HEK293 (cell line): ENCODE results near the gene RACGAP1.

ENCODE experiments used
- HOXA7 ChIP-seq: sonication (generic); formaldehyde crosslinking; IDR thresholded peaks from 2 replicates; pipeline ENCODE4 v1.8.1; 2022; ENCODE audit warnings: missing genetic modification reagents, borderline replicate concordance
- IKZF3 ChIP-seq: fragments of 450-650 bp; IDR thresholded peaks from 2 replicates; pipeline ENCODE4 v1.5.0; 2018; ENCODE audit warnings: missing biosample characterization, mild to moderate bottlenecking, missing genetic modification characterization, moderate library complexity
- SETDB1 ChIP-seq: IDR thresholded peaks from one replicate; pipeline ENCODE4 v1.6.1; 2017; ENCODE audit warnings: mild to moderate bottlenecking, low read length, moderate library complexity, mixed read lengths; ENCODE audit not compliant: insufficient read length
- YY1 ChIP-seq: fragments of 450-650 bp; formaldehyde crosslinking; IDR thresholded peaks from 2 replicates; pipeline ENCODE4 v1.5.1; 2018; ENCODE audit warnings: missing biosample characterization, missing genetic modification characterization
- ZNF175 ChIP-seq: fragments of 450-650 bp; formaldehyde crosslinking; IDR thresholded peaks from 2 replicates; pipeline ENCODE4 v1.5.1; 2016; ENCODE audit warnings: missing biosample characterization, missing genetic modification characterization
- ZNF239 ChIP-seq: fragments of 450-650 bp; formaldehyde crosslinking; IDR thresholded peaks from 2 replicates; pipeline ENCODE4 v1.5.1; 2016; ENCODE audit warnings: missing biosample characterization, missing genetic modification characterization
- ZNF24 ChIP-seq: fragments of 450-650 bp; formaldehyde crosslinking; IDR thresholded peaks from 2 replicates; pipeline ENCODE4 v1.5.1; 2016; ENCODE audit warnings: missing biosample characterization, missing genetic modification characterization
- ZNF521 ChIP-seq: fragments of 450-650 bp; formaldehyde crosslinking; IDR thresholded peaks from 2 replicates; pipeline ENCODE4 v1.5.1; 2017; ENCODE audit warnings: missing biosample characterization, mild to moderate bottlenecking, missing genetic modification characterization
- ZNF596 ChIP-seq: fragments of 450-650 bp; IDR thresholded peaks from 2 replicates; pipeline ENCODE4 v1.5.0; 2018; ENCODE audit warnings: missing biosample characterization, mild to moderate bottlenecking, missing genetic modification characterization, moderate library complexity
- TF ChIP-seq, protein P1 (sequence below): fragments of 450-650 bp; formaldehyde crosslinking; IDR thresholded peaks from 2 replicates; pipeline ENCODE4 v1.5.1; 2016; ENCODE audit warnings: missing biosample characterization, missing genetic modification characterization, low read depth
- TF ChIP-seq, protein P2 (sequence below): fragments of 450-650 bp; formaldehyde crosslinking; IDR thresholded peaks from 2 replicates; pipeline ENCODE4 v1.5.1; 2016; ENCODE audit warnings: missing biosample characterization, missing genetic modification characterization
- TF ChIP-seq, protein P3 (sequence below): fragments of 450-650 bp; formaldehyde crosslinking; IDR thresholded peaks from 2 replicates; pipeline ENCODE4 v1.5.1; 2016; ENCODE audit warnings: missing biosample characterization, missing genetic modification characterization
- TF ChIP-seq, protein P4 (sequence below): sonication (generic); formaldehyde crosslinking; IDR thresholded peaks from 2 replicates; pipeline ENCODE4 v1.8.1; 2022; ENCODE audit warnings: mild to moderate bottlenecking, moderate library complexity, missing genetic modification reagents
- TF ChIP-seq, protein P5 (sequence below): fragments of 450-650 bp; formaldehyde crosslinking; IDR thresholded peaks from 2 replicates; pipeline ENCODE4 v1.5.1; 2016; ENCODE audit warnings: missing biosample characterization, missing genetic modification characterization

DNA sequence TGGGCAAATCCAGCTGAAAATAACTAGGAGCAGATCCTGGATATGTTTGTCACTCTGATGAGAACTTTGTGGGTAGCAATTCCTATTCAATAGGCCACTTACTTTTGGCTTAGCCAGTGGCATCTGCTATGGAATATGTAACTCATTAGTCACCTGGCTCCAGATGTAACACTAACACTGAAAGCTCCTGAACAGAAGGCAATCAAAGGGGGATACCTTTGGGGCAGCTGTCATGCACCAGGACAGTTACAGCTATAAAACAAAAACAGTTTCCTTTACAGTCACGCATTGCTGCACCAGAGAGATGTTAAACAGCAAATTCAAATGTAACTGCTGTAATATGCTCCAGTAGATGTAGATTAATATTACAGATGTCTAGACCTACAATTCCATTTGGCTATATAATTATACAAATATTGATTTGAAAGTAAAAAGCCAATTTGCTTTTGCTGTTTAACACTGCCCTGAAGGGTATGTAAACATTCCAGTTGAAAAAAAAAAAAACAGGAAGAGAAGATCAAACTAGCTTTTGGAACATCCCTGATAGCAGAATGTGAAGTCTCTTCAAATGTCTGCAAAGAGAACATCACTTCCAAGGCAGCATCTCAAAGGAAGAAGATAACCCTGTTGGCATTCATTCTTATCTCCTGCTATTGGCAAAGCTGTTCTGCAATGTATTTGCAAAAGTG, 18.4 kb downstream of the RACGAP1 start:
- TF ChIP-seq, protein P1, sequence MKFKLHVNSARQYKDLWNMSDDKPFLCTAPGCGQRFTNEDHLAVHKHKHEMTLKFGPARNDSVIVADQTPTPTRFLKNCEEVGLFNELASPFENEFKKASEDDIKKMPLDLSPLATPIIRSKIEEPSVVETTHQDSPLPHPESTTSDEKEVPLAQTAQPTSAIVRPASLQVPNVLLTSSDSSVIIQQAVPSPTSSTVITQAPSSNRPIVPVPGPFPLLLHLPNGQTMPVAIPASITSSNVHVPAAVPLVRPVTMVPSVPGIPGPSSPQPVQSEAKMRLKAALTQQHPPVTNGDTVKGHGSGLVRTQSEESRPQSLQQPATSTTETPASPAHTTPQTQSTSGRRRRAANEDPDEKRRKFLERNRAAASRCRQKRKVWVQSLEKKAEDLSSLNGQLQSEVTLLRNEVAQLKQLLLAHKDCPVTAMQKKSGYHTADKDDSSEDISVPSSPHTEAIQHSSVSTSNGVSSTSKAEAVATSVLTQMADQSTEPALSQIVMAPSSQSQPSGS, result no peak
- TF ChIP-seq, protein P2, sequence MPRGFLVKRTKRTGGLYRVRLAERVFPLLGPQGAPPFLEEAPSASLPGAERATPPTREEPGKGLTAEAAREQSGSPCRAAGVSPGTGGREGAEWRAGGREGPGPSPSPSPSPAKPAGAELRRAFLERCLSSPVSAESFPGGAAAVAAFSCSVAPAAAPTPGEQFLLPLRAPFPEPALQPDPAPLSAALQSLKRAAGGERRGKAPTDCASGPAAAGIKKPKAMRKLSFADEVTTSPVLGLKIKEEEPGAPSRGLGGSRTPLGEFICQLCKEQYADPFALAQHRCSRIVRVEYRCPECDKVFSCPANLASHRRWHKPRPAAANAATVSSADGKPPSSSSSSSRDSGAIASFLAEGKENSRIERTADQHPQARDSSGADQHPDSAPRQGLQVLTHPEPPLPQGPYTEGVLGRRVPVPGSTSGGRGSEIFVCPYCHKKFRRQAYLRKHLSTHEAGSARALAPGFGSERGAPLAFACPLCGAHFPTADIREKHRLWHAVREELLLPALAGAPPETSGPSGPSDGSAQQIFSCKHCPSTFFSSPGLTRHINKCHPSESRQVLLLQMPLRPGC (tag by site-specific recombination), result no peak
- TF ChIP-seq, protein P3, sequence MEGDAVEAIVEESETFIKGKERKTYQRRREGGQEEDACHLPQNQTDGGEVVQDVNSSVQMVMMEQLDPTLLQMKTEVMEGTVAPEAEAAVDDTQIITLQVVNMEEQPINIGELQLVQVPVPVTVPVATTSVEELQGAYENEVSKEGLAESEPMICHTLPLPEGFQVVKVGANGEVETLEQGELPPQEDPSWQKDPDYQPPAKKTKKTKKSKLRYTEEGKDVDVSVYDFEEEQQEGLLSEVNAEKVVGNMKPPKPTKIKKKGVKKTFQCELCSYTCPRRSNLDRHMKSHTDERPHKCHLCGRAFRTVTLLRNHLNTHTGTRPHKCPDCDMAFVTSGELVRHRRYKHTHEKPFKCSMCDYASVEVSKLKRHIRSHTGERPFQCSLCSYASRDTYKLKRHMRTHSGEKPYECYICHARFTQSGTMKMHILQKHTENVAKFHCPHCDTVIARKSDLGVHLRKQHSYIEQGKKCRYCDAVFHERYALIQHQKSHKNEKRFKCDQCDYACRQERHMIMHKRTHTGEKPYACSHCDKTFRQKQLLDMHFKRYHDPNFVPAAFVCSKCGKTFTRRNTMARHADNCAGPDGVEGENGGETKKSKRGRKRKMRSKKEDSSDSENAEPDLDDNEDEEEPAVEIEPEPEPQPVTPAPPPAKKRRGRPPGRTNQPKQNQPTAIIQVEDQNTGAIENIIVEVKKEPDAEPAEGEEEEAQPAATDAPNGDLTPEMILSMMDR (tag by site-specific recombination), result no peak
- TF ChIP-seq, protein P4, sequence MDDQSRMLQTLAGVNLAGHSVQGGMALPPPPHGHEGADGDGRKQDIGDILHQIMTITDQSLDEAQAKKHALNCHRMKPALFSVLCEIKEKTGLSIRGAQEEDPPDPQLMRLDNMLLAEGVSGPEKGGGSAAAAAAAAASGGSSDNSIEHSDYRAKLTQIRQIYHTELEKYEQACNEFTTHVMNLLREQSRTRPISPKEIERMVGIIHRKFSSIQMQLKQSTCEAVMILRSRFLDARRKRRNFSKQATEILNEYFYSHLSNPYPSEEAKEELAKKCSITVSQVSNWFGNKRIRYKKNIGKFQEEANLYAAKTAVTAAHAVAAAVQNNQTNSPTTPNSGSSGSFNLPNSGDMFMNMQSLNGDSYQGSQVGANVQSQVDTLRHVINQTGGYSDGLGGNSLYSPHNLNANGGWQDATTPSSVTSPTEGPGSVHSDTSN, result no peak
- no peak for TF ChIP-seq YY1 (tag by site-specific recombination)
- no peak for TF ChIP-seq ZNF521 (tag by site-specific recombination)
- TF ChIP-seq ZNF239 (tag by site-specific recombination), result no peak
- TF ChIP-seq, protein P5, sequence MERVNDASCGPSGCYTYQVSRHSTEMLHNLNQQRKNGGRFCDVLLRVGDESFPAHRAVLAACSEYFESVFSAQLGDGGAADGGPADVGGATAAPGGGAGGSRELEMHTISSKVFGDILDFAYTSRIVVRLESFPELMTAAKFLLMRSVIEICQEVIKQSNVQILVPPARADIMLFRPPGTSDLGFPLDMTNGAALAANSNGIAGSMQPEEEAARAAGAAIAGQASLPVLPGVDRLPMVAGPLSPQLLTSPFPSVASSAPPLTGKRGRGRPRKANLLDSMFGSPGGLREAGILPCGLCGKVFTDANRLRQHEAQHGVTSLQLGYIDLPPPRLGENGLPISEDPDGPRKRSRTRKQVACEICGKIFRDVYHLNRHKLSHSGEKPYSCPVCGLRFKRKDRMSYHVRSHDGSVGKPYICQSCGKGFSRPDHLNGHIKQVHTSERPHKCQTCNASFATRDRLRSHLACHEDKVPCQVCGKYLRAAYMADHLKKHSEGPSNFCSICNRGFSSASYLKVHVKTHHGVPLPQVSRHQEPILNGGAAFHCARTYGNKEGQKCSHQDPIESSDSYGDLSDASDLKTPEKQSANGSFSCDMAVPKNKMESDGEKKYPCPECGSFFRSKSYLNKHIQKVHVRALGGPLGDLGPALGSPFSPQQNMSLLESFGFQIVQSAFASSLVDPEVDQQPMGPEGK (tag by site-specific recombination), result no peak
- no peak for TF ChIP-seq ZNF596 (tag by site-specific recombination)
- no peak for TF ChIP-seq ZNF24 (tag by site-specific recombination)
- no peak for TF ChIP-seq ZNF175
- no peak for TF ChIP-seq HOXA7 (CRISPR knock-in tag)
- TF ChIP-seq SETDB1, result no peak
- TF ChIP-seq IKZF3 (tag by site-specific recombination), result no peak
